Stimulated activated effector memory CD8-positive, alpha-beta T cell treated with anti-CD3 and anti-CD28 coated beads, Interleukin-12 subunit alpha, Interleukin-12 subunit beta, amount 100 ng/mL, for 72 hours (primary cell): Measurements from ENCODE around the gene ZNF214.
"Not testable (repeated sequence)": the region's sequence is repeated elsewhere in the genome, so short reads cannot be mapped to it uniquely, and the experiment has no call there.

Experiments
- ATAC-seq: fragments of 150-1000 bp; cut with Tn5 transposase; 2 replicates; pipeline ENCODE4 v1.10.0; 2021
- DNase-seq, 2 donors: peaks; one replicate each; pipeline ENCODE4 v3.0.0; 2021 to 2022; ENCODE audit warnings: low spot score in 2 of 2
- H3K27ac Mint-ChIP-seq: one replicate; pipeline ENCODE4 v1.8.0; 2022; ENCODE audit warnings: mild to moderate bottlenecking, mixed read lengths
- H3K36me3 Mint-ChIP-seq: one replicate; pipeline ENCODE4 v1.8.0; 2022; ENCODE audit warnings: mild to moderate bottlenecking, mixed read lengths
- H3K4me1 Mint-ChIP-seq: one replicate; pipeline ENCODE4 v1.8.0; 2022; ENCODE audit warnings: mixed read lengths
- H3K4me3 Mint-ChIP-seq: one replicate; pipeline ENCODE4 v1.8.0; 2022; ENCODE audit warnings: mild to moderate bottlenecking, mixed read lengths
- H3K9me3 Mint-ChIP-seq: one replicate; pipeline ENCODE4 v1.8.0; 2022; ENCODE audit warnings: mixed read lengths

The ZNF214 gene

GRCh38 chr11:7014118-7014517, 6.0 kb downstream of the ZNF214 start:
- DNase-seq (no peak), ATAC-seq (no peak)
- H3K9me3 Mint-ChIP-seq = no peaks in the 10 kb centered on the region
- no peaks in the 10 kb centered on the region for H3K36me3 Mint-ChIP-seq
- no peak overlapping the region for H3K27ac Mint-ChIP-seq
- H3K4me3 Mint-ChIP-seq = no peak overlapping the region
- H3K4me1 Mint-ChIP-seq = no peaks in the 10 kb centered on the region

GRCh38 chr11:7004482-7004881, 15.7 kb downstream of the ZNF214 start:
- H3K9me3 Mint-ChIP-seq = no peaks in the 10 kb centered on the region
- ATAC-seq = no peak
- H3K4me3 Mint-ChIP-seq = no peak overlapping the region
- DNase-seq = no peak
- H3K27ac Mint-ChIP-seq = no peak overlapping the region
- no peaks in the 10 kb centered on the region for H3K36me3 Mint-ChIP-seq
- no peaks in the 10 kb centered on the region for H3K4me1 Mint-ChIP-seq

- ATAC-seq (no peak), DNase-seq (no peak)
- Mint-ChIP-seq H3K4me1 (no peaks in the 10 kb centered on the region), H3K4me3 (no peak overlapping the region), H3K36me3 (no peaks in the 10 kb centered on the region), H3K27ac (no peak overlapping the region), H3K9me3 (no peaks in the 10 kb centered on the region)
Observed at GRCh38 chr11:6995703-6996102, 24.4 kb downstream of the ZNF214 start.

DNA sequence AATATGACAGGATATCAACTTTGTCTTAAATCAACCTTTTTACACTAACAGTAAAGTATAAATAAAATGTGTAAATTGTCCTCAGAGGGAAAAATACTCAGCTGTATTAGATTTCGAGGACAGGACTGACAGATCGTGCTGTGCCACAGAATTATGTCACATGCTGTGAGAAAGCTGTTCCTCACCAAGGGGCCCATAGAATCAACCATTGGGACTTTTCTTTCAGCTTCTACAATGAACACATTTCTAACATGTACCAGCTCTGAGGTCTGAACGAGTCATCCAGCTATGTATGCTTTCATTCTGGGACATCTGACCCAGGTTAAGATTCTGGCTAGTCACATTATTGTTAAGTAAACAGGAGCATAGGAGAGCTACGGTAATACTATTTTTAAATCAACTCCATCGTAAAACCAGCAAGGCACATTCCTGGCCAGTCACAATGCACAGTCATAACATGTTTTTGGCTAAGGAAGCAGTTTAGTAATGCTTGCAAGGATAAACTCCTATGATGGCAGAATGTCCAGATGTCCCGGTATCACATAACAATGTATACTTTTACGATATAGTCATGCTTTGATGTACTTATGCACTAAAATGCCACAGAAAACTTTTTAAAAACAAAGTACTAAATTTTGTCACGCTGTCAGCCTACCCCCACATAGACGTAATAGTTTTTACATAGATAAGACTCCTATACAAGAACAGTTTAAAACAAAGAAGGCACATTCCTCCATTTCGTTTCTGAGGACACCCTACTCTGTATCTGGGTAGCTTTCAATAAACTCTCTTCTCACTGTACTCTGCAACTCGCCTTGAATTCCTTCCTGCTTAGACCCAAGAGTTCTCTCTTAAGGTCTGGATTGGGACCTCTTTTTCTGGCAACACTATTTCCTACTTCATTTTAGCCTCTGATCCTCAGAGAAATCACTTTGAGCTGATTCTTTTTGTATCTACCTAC, 27.4 kb downstream of the ZNF214 start:
- Mint-ChIP-seq H3K4me3 (no peak overlapping the region), H3K4me1 (no peaks in the 10 kb centered on the region), H3K9me3 (no peaks in the 10 kb centered on the region), H3K36me3 (no peaks in the 10 kb centered on the region), H3K27ac (no peak overlapping the region)
- DNase-seq (no peak), ATAC-seq (no peak)

- H3K36me3 Mint-ChIP-seq = no peaks in the 10 kb centered on the region
- H3K4me3 Mint-ChIP-seq = no peak overlapping the region
- DNase-seq (no peak), ATAC-seq (no peak)
- no peaks in the 10 kb centered on the region for H3K4me1 Mint-ChIP-seq
- H3K27ac Mint-ChIP-seq = no peak overlapping the region
- H3K9me3 Mint-ChIP-seq = no peaks in the 10 kb centered on the region
Observed at GRCh38 chr11:6992026-6992425, 28.1 kb downstream of the ZNF214 start.

DNA sequence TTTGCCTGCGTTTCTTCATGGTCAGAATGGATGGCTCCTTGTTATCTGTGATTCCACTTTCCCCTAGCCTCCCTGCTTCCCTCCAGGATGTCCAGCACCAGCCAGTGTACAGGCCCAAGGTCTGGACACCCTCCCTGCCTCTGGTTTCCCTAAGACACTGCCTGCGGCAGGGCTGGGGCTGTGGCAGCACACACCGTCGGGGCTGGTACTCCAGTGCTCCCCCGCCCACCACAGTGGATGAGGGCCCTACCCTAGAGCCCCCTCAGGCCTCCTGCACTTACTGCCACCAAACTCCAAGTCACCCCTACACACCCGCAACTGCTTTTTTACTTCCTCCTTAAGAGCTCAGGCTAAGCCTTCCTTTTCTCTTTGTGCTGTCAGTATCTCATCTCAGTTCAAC, 28.9 kb downstream of the ZNF214 start:
- no peaks in the 10 kb centered on the region for H3K4me1 Mint-ChIP-seq

DNA sequence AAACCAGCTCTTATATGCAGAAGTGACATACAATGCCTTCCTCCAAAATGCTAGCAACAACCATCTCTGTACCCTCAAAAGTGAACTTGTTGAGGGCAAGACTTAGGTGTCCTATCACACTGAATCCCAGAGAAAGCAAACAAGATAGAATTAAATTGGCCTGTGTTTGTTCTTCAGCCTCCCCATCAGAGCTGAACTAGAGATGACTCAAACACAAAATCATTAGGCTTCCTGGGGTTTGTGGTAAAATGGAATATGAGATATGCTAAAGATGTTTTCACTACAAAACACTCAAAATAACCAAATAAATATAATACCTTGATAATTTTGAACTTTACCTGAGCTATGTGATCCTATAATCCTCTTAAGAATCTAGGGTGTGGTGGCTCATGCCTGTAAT, 31.6 kb downstream of the ZNF214 start:
- no peak for ATAC-seq
- H3K9me3 Mint-ChIP-seq = no peaks in the 10 kb centered on the region
- no peaks in the 10 kb centered on the region for H3K36me3 Mint-ChIP-seq
- DNase-seq = no peak
- no peak overlapping the region for H3K4me3 Mint-ChIP-seq
- H3K27ac Mint-ChIP-seq = no peak overlapping the region
- H3K4me1 Mint-ChIP-seq = no peaks in the 10 kb centered on the region

More for the DNA sequence above, 28.9 kb downstream of the ZNF214 start:
- no peak overlapping the region for H3K4me3 Mint-ChIP-seq
- no peaks in the 10 kb centered on the region for H3K9me3 Mint-ChIP-seq
- DNase-seq = no peak
- ATAC-seq = peak; percentile 41
- no peaks in the 10 kb centered on the region for H3K36me3 Mint-ChIP-seq
- H3K27ac Mint-ChIP-seq = no peak overlapping the region

DNA sequence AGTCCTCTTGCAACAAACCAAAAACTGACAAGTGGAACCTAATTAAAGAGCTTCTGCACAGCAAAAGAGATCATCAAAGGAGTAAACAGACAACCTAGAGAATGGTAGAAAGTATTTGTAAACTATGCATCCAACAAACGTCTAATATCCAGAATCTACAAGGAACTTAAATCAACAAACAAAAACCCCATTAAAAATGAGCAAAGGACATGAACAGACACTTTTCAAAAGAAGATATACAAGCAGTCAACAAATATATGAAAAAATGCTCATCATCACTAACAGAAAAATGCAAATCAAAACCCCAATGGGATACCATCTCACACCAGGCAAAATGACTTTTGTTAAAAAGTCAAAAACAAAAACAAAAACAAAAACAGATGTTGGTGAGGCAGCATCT, 33.7 kb downstream of the ZNF214 start:
- DNase-seq (no peak), ATAC-seq (no peak)
- H3K36me3 Mint-ChIP-seq = no peaks in the 10 kb centered on the region
- no peaks in the 10 kb centered on the region for H3K4me1 Mint-ChIP-seq
- H3K4me3 Mint-ChIP-seq = no peak overlapping the region
- H3K27ac Mint-ChIP-seq = no peak overlapping the region
- H3K9me3 Mint-ChIP-seq = no peaks in the 10 kb centered on the region

DNA sequence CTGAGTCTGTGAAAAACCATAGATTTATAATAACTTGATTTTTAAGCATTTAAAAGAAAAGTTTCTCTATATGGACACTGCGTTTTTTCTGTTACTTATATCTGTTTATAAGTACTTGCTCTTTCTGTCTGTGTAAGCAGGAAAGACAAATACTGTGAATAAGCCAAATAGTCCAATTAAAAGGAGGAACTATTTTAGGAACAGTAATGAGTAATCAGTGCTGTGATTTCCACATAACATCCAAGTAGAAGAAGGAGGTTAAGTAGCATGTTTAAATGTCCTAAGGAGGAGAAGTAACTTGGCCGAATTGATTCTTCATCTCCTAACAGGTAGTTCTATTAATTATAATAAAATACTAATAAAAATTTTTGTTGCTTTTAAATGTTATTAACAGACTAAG, 40.8 kb downstream of the ZNF214 start:
- H3K36me3 Mint-ChIP-seq = no peaks in the 10 kb centered on the region
- no peak overlapping the region for H3K27ac Mint-ChIP-seq
- ATAC-seq (no peak), DNase-seq (no peak)
- H3K4me1 Mint-ChIP-seq = no peaks in the 10 kb centered on the region
- H3K9me3 Mint-ChIP-seq = peaks cover 3% of the 10 kb centered on the region
- H3K4me3 Mint-ChIP-seq = no peak overlapping the region

GRCh38 chr11:6969854-6970253, 50.3 kb downstream of the ZNF214 start:
- not testable (repeated sequence) for H3K27ac Mint-ChIP-seq, ATAC-seq, DNase-seq, H3K36me3 Mint-ChIP-seq, H3K4me3 Mint-ChIP-seq, H3K4me1 Mint-ChIP-seq, H3K9me3 Mint-ChIP-seq

GRCh38 chr11:6968816-6969215, 51.3 kb downstream of the ZNF214 start:
- ATAC-seq = no peak
- Mint-ChIP-seq H3K9me3 (peaks cover 2% of the 10 kb centered on the region), H3K27ac (no peak overlapping the region), H3K4me3 (no peak overlapping the region), H3K4me1 (no peaks in the 10 kb centered on the region), H3K36me3 (no peaks in the 10 kb centered on the region)
- no peak for DNase-seq

DNA sequence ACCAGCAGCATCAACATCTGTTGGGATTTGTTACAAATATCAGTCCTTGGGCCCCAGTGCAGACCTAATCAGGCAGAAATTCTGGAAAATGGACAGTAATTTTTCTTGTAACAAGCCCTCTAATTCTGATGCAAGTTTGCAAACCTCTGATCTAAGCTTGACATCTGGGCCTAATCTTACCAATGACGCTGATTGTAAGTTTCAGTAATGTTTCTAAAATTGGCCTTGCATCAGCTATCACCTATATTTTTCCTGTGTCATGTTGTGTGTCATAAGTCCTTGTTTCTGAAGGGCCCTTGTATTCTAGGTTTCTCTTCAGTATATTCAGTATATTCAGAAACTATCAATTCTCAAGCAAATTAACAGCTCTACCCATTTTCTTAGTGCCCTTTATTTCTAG, 57.5 kb downstream of the ZNF214 start:
- no peaks in the 10 kb centered on the region for H3K36me3 Mint-ChIP-seq
- no peaks in the 10 kb centered on the region for H3K4me1 Mint-ChIP-seq
- H3K4me3 Mint-ChIP-seq = no peak overlapping the region
- ATAC-seq = no peak
- H3K9me3 Mint-ChIP-seq = peaks cover 2% of the 10 kb centered on the region
- no peak overlapping the region for H3K27ac Mint-ChIP-seq
- DNase-seq = no peak

DNA sequence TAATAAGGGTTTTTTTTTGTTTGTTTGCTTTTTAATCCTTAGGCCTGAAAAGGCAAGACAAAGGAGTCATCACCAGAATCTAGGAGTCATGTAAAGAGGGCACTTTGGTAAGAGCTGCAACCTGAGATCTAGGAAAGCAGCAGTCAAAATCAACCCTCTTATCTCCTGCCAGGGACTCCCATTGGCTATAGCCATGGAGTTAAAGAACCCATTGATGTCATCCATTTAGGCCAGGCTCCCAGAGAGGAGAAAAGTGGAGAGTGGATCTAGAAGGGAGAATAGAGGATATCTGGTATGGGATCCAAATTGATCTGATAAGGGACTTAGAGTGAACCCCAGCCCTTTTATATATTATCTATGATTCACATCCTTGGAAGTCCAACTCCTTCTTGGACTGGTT, 58.0 kb downstream of the ZNF214 start:
- H3K36me3 Mint-ChIP-seq = no peaks in the 10 kb centered on the region
- H3K9me3 Mint-ChIP-seq = peaks cover 2% of the 10 kb centered on the region
- no peak for ATAC-seq
- no peaks in the 10 kb centered on the region for H3K4me1 Mint-ChIP-seq
- no peak overlapping the region for H3K27ac Mint-ChIP-seq
- no peak for DNase-seq
- no peak overlapping the region for H3K4me3 Mint-ChIP-seq

DNA sequence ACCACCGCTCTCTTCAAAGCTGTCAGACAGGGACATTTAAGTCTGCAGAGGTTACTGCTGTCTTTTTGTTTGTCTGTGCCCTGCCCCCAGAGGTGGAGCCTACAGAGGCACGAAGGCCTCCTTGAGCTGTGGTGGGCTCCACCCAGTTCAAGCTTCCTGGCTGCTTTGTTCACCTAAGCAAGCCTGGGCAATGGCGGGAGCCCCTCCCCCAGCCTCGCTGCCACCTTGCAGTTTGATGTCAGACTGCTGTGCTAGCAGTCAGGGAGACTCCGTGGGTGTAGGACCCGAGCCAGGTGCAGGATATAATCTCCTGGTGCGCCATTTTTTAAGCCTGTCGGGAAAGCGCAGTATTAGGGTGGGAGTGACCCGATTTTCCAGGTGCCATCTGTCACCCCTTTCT, 65.9 kb downstream of the ZNF214 start:
- H3K27ac Mint-ChIP-seq, H3K36me3 Mint-ChIP-seq, H3K4me3 Mint-ChIP-seq, DNase-seq, ATAC-seq, H3K9me3 Mint-ChIP-seq, H3K4me1 Mint-ChIP-seq: not testable (repeated sequence)
